DOHH2 (cell line): ENCODE results near the gene MYT1.

Source experiments
- EZH2phosphoT487 ChIP-seq: fragments of 200-600 bp; sonication (generic); IDR thresholded peaks from 2 replicates; pipeline ENCODE4 v1.6.1; 2017; ENCODE audit warnings: borderline replicate concordance, mild to moderate bottlenecking, antibody characterized with exemption, low read length, moderate library complexity, mixed read lengths
- TF ChIP-seq, protein P1 (sequence below): fragments of 200-600 bp; sonication (generic); IDR thresholded peaks from one replicate; pipeline ENCODE4 v1.5.1; 2014; ENCODE audit warnings: antibody characterized with exemption, mild to moderate bottlenecking, low read depth, low read length; ENCODE audit not compliant: poor library complexity, severe bottlenecking

GRCh38 chr20:64181391-64181790 lies 17.1 kb downstream of the MYT1 start:
- TF ChIP-seq, protein P1, sequence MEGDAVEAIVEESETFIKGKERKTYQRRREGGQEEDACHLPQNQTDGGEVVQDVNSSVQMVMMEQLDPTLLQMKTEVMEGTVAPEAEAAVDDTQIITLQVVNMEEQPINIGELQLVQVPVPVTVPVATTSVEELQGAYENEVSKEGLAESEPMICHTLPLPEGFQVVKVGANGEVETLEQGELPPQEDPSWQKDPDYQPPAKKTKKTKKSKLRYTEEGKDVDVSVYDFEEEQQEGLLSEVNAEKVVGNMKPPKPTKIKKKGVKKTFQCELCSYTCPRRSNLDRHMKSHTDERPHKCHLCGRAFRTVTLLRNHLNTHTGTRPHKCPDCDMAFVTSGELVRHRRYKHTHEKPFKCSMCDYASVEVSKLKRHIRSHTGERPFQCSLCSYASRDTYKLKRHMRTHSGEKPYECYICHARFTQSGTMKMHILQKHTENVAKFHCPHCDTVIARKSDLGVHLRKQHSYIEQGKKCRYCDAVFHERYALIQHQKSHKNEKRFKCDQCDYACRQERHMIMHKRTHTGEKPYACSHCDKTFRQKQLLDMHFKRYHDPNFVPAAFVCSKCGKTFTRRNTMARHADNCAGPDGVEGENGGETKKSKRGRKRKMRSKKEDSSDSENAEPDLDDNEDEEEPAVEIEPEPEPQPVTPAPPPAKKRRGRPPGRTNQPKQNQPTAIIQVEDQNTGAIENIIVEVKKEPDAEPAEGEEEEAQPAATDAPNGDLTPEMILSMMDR, result no peak
- no peak for TF ChIP-seq EZH2phosphoT487
